CD1c-positive myeloid dendritic cell (primary cell): ENCODE measurements around the gene IGF1.
"Not testable (repeated sequence)": the region's sequence is repeated elsewhere in the genome, so short reads cannot be mapped to it uniquely, and the experiment has no call there.

ENCODE experiments used
- DNase-seq: peaks from one replicate; pipeline ENCODE4 v3.0.0-alpha.2; 2016; ENCODE audit errors: extremely low spot score

IGF1 gene

GRCh38 chr12:102461501-102461900 is 18.9 kb downstream of the IGF1 start:
- no peak for DNase-seq

- no peak for DNase-seq
Observed at GRCh38 chr12:102459314-102459713, 21.0 kb downstream of the IGF1 start.

GRCh38 chr12:102454808-102455760 is 25.3 kb downstream of the IGF1 start:
- no peak for DNase-seq

- no peak for DNase-seq
Observed at GRCh38 chr12:102454330-102454729, 26.0 kb downstream of the IGF1 start.

GRCh38 chr12:102452605-102453004 is 27.8 kb downstream of the IGF1 start:
- no peak for DNase-seq

- not testable (repeated sequence) for DNase-seq
Observed at GRCh38 chr12:102449018-102449417, 31.3 kb downstream of the IGF1 start.

GRCh38 chr12:102447426-102447825 is 32.9 kb downstream of the IGF1 start:
- DNase-seq: not testable (repeated sequence)

GRCh38 chr12:102444707-102445106 is 35.7 kb downstream of the IGF1 start:
- no peak for DNase-seq

GRCh38 chr12:102444093-102444492 is 36.3 kb downstream of the IGF1 start:
- DNase-seq: no peak

GRCh38 chr12:102441077-102441596 is 39.2 kb downstream of the IGF1 start:
- DNase-seq: no peak

GRCh38 chr12:102439426-102440405 is 40.6 kb downstream of the IGF1 start:
- DNase-seq: no peak

- DNase-seq: no peak
Observed at GRCh38 chr12:102438827-102439210, 41.5 kb downstream of the IGF1 start.

GRCh38 chr12:102438047-102438826 is 42.1 kb downstream of the IGF1 start:
- DNase-seq: no peak

- DNase-seq: no peak
Observed at GRCh38 chr12:102437511-102437910, 42.9 kb downstream of the IGF1 start.

- no peak for DNase-seq
Observed at GRCh38 chr12:102436867-102437266, 43.5 kb downstream of the IGF1 start.

- no peak for DNase-seq
Observed at GRCh38 chr12:102435827-102436436, 44.4 kb downstream of the IGF1 start.

GRCh38 chr12:102433304-102433703 is 47.1 kb downstream of the IGF1 start:
- no peak for DNase-seq

GRCh38 chr12:102430661-102431060 is 49.7 kb downstream of the IGF1 start:
- no peak for DNase-seq

- DNase-seq: no peak
Observed at GRCh38 chr12:102429211-102430154, 50.9 kb downstream of the IGF1 start.

- DNase-seq: no peak
Observed at GRCh38 chr12:102427543-102427941, 52.8 kb downstream of the IGF1 start.
